ENCODE measurements around the gene EID2. TPM values are rescaled to one million over a fixed set of nuclear protein-coding genes. Genes with fewer than 3 reads are reported as not detected.

EID2 gene
- total RNA-seq, 1 donor from 2014 or later: 15.8 TPM

DNA sequence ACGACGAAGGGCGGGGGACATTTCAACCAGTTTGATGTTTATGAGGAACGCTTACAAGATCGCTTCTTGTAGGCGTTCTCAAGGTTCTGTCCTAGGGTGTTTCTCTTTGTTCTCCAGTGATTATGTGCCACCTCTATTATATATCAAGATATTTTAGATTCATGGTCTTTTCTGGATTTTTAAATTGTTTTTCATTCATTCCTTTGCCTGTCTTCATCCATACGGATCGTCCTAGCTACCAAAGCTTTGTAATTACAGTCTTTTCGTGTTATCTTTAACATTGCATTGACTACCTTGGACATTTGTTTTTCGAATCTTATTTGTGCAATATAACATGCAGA lies 342 bp upstream of the EID2 start:
- intact Hi-C loops (cut with micrococcal nuclease): loop anchor here (5.0 kb wide), 1 partner anchor 307 kb away; the partner anchor contains the start of gene FBL

DNA sequence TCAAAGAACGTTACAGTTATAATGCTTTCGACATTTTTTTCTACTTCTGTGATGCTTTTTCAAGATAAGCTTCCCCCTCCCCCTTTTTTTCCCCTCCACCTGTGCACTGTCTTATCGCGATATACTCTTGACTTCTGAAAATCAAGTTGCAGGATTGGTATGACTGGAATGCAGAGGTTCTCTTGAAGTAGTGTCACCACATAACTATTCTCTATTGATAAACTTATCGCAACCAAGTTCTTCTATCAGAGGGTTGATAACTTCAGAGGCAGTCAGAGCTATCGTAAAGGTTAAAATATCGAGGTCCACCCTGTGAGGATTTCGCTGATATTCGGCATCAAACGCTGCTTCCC lies 820 bp downstream of the EID2 start:
- intact Hi-C loops (cut with micrococcal nuclease): loop anchor here (10.0 kb wide), 1 partner anchor 414 kb away; the partner anchor contains the start of gene PAK4

DNA sequence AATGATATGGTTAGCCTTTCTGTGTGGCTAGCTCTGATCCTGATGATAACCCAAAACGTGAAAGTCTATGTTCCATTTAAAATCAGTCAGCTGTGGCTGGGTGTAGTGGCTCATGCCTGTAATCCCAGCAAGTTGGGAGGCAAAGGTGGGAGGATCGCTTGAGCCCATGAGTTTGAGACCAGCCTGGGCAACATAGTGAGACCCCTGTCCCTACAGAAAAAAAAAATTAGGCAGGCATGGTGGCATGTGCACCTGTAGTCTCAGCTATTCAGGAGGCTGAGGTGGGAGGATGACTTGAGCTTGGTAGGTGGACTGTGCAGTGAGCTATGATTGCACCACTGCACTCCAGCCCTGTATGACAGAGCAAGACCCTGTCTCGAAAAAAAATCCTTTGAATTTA lies 6.2 kb downstream of the EID2 start:
- intact Hi-C loops (cut with micrococcal nuclease): loop anchor here (2.0 to 10.0 kb wide), 3 partner anchors 53 to 409 kb away; partner anchors contain the start of genes PAK4 and TIMM50

DNA sequence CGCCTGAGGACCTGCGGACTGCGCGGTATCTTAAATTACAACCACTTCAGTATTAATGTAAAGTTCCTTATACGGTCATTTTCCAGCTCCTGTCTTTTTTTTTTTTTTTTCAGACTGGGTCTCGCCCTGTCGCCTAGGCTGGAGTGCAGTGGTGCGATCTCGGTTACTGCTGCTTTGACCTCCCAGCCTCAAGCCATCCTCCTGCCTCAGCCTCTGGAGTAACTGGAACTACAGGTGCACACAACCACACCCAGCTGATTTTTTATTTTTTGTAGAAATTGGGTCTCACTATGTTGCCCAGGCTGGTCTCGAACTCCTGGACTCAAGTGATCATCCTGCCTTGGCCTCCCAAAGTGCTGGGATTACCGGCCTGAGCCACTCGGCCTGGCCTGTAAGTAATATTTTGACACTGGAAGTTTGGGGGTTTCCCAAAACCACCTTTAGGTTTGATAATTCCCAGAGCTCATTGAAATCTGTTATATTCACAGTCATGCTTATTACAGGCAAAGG lies 6.9 kb downstream of the EID2 start:
- intact Hi-C loops (cut with micrococcal nuclease): loop anchor here (2.0 to 10.0 kb wide), 3 partner anchors 52 to 408 kb away; partner anchors contain the start of genes PAK4 and TIMM50

DNA sequence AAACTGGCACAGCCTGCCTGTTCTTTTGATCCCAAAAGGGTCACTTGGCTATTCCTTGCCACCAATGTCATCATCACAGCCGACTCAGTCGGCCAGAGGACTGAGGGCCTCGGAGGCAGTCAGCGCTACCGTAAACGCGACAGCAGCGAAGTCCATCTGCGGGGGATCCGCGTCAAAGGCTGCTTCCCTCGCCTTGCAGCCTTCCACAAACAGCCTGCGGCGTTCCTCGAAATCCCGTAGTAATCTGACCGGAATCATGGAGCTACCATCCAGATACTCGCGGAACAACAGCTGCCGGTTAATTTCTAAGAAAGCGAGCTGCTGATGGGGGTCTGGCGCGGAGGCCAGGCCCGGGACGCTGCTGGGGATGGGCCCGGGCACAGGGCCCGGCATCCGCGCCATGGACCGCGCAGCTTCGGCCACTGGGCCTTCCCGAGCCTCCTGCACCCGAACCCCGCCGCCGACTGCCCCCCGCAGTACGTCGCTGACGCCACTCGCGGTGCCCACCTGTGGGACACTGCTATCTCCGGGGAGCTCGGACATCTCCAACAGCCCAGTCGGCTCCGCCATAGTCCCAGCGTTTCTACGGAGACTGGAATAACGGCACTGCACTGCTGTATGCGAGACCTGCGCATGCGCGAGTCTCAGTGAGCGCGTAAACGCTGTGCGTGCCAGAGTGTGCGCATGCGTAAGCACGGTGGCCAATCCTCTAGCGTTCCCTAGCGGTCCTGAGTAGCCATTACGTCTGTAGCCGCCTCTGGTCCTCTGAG lies 7.5 kb downstream of the EID2 start, which contains the start of gene EID2B:
TSS of gene EID2B (minus strand) at position 620 of the 770 bp plus-strand sequence. CDS start at position 570, 50 bp downstream.
- intact Hi-C loops (cut with micrococcal nuclease): loop anchor here (1.0 to 10.0 kb wide), 7 partner anchors 29 to 408 kb away; partner anchors contain the start of genes PAK4, PLEKHG2 and TIMM50

DNA sequence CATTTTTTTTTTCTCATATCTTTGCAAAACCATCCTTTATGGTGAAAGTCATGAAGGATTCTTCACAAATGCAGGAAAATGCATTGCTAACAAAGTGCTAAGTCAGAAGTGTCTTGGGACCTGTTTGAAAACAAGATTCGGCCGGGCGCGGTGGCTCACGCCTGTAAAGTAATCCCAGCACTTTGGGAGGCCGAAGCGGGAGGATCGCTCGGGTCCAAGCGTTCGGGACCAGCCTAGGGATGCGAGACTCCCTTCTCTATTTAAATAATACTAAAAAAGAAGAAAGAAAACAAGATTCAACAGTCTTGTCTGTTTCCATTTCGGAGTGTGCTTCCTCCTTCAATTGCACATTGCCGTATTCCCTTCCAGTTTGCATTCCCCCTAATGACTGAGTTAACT lies 8.1 kb downstream of the EID2 start:
- intact Hi-C loops (cut with micrococcal nuclease): loop anchor here (1.0 to 10.0 kb wide), 7 partner anchors 29 to 407 kb away; partner anchors contain the start of genes PAK4, PLEKHG2 and TIMM50

DNA sequence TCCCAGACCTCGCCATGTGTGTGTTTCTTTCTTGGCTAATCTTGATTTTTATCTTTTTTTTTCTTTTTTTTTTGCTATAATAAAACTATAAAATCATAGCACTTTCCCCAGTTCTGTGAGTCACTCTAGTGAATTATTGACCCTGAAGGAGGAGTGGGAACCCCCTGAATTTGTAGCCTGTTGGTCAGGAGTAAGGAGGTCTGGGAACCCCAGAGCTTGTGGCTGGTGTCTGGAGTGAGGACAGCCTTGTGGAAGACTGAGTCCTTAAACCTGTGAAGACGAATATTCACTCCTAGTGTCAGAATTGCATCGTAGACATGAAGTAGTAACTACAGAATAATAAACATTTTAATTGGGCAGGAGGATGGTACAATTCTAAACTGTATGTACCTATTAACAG lies 14.8 kb downstream of the EID2 start:
- intact Hi-C loops (cut with micrococcal nuclease): no loop called here

DNA sequence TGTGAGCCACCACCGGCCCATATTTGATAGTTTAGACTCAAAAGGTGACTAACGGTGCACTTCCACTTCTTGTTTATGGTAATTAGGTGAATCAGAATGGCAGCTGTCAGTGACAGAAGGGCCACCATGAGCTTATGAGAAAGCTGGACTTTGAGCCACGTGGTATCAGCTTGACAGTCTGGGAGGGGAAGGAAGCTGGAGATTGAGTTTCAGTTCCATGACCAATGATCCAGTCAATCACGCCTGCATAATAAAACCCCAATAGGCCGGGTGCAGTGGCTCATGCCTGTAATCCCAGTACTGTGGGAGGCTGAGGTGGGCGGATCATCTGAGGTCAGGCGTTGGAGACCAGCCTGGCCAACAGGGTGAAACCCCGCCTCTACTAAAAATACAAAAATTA lies 15.5 kb downstream of the EID2 start:
- intact Hi-C loops (cut with micrococcal nuclease): no loop called here

DNA sequence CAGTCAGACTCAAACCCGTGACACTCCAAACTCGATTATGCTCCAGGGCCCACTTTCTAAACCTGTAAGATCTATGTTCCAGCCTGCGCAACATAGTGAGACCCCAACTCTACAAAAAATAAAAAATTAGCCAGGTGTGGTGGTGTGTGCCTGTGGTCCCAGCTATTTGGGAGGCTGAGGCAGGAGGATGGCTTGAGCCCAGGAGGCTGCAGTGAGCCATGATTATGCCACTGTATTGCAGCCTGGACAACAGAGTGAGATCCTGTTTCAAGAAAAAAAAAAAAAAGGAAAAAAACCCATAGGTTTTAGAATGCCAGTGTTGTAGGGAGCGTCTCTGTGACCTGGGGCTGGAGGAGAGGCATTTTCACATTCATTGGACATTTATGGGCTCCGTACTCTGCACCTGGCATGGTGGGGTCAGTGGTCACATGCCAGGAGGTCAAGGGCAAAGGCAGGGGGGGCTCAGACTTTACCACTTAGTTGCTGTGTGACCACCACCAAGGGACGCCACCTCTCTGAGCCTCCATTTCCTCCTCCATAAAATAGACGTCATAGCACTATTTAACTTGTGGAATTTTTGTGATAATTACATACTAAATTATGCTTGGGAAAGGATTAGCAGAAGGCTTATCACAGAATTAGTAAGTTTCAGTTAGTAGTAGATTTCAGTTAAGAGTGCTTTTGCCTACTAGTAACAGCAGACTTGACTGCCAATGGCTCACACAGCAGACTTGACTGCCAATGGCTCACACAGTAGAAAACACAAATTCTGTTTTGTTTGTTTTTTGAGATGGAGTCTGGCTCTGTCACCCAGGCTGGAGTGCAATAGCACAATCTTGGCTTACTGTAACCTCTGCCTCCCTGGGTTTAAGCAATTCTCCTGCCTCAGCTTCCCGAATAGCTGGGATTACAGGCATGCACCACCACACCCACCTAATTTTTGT lies 19.1 kb downstream of the EID2 start:
- intact Hi-C loops (cut with micrococcal nuclease): no loop called here

DNA sequence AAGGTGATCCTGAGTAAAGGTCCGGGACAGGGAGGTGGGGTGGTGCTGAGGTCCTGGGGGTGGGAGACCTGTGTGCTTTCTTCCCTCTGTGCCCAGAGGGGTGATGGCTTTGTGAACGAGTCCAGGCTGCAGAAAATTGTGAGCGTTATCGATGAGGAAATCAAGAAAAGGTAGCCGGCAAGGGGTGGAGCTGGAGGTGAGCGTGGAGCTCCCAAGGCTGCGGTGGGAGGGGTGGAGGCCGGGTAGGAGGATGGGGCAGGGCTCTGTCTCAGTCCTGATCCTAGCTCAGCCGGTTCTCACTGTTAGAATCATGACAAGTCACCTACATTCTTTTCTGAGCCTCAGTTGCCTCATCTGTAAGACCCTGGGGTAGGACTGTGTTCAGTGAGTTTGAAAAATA lies 21.0 kb downstream of the EID2 start:
- intact Hi-C loops (cut with micrococcal nuclease): no loop called here

DNA sequence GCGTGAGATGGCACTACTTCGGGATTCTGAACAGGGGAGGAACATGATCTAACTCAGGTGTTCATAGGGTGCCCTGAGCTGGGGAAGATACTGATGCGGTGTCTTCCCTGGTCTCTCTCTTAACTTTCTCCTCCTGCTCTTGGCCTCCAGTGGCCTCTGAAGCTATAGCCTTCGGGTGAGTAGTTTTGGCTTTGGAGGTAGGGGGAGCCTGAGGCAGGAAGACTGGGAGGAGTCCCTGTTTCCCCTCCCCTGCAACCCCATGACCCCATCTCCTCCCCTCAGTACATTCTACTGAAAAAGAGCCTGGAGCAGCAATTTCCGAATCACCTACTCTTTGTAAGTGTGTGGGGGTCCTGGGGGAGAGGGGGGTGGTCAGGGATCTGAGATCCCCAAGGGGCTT lies 21.5 kb downstream of the EID2 start:
- intact Hi-C loops (cut with micrococcal nuclease): no loop called here

DNA sequence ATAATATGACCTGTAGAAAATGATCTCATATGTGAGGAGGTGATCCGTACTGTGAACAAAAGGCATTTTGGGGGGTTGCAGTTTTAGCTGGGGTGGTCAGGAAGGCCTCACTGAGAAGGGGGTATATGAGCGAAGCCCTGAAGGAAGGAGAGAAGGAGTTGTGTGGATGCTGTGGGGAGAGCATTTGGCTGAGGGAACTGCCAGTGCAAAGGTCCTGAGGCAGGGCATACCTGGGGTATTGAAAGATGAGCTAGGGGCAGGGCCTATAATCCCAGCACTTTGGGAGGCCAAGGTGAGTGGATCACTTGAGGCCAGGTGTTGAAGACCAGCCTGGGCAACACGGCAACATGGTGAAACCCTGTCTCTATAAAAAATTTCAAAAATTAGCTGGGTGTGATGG lies 22.5 kb downstream of the EID2 start:
- intact Hi-C loops (cut with micrococcal nuclease): no loop called here

DNA sequence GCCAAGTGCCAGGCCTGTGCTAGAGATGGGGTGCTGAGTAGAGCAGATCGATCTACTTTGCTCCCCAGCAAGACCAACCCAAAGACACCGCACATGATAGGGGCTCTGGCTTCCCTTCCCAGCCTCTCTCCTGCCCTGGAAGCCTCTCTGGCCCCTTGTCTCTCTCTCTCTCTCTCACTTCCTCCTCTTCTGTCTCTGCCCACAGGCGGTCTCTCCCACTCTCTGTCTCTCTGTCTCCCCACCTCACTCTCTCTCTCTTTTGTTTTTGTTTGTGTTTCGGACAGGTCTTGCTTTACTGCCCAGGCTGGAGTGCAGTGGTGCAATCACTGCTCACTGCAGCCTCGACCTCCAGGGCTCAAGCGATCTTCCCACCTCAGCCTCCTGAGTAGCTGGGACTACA lies 23.7 kb downstream of the EID2 start:
- intact Hi-C loops (cut with micrococcal nuclease): no loop called here

DNA sequence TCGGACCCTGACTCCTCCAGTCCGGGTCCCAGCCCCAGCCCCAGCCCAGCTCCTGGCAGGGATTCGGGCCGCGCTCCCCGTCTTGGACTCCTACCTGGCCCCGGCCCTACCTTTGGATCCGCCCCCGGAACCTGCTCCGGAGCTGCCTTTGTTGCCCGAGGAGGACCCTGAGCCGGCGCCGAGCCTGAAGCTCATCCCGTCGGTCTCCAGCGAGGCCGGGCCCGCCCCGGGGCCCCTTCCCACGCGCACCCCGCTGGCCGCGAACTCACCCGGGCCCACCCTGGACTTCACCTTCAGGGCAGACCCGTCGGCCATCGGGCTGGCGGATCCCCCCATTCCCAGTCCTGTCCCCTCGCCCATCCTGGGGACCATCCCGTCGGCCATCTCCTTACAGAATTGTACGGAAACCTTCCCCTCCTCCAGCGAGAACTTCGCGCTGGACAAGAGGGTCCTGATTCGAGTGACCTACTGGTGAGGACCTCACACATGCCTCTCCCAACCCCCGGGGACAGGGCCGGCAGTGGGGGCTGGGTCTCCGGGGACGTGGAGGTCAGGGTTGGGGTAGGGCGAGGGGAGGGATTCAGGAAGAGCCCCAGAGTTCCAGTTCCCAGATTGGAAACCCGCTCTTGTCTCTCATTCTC lies 24.3 kb downstream of the EID2 start:
- intact Hi-C loops (cut with micrococcal nuclease): no loop called here

DNA sequence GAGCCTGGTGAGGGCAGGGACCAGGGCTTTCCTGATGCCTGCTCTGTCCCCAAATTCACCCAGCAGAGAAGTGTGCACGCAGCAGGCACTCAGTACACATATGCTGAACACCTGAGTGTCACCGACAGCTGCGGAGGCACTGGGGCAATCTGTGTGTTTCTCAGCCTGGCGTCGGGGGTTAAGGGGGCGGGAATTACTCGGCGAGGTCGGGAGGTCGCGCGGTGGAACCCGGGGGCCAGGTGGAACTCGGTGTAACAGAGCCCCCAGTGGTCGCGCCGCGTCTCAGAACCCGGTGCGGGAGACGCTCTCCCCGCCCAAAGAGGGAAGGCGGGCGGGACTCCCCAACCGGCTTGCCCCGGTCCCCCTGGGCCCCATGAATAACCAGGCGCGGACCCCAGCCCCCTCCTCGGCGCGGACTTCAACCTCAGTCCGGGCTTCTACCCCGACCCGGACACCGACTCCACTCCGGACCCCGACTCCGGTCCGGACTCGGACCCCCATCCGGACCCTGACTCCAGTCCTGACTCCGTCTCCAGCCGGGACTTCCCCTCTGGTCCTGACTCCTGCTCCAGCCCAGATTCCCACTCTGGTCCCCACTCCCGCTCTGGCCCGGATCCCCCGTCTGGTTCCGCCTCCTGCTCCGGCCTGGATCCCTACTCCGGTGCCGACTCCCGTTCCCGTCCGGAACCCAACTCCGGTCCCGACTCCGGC lies 25.0 kb downstream of the EID2 start, which contains the start of gene SELENOV:
TSS of gene SELENOV (plus strand) at position 300 of the 711 bp plus-strand sequence. CDS start at position 374, 74 bp downstream.
- intact Hi-C loops (cut with micrococcal nuclease): no loop called here

DNA sequence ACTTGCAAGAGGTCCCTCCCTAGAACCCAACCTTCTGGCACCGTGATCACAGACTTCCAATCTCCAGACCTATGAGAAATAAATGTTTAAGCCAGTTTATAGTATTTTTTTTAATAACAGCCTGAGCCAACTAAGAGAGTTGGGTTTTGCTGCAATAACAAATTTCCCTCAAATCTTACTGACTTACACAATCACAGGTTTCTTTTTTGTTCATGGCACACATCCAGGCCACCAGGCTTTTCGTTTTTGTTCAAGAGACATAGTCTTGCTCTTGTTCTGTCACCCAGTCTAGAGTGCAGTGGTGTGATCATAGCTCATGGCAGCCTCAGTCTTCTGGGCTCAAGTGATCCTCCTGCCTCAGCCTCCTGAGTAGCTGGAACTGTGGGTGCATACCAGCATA lies 27.0 kb downstream of the EID2 start:
- intact Hi-C loops (cut with micrococcal nuclease): no loop called here

DNA sequence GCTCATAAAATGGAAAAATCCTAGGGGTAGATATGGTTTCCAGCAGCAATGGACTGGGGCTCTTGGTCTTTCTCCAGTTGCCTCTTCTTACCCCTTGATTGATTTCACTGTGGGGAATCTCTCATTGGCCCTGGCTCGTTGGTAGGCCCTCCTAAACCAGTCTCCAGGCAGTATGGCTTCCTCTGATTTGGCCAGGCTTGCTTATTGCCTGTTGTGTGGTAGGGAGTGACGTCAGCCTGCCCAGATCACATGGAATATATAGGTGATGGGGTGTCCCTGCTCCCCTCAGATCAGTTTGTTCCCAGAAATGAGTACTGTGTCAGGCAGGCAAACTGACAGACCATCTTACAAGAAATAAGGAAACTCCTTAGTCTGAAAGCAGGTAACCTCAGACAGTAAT lies 30.7 kb downstream of the EID2 start:
- intact Hi-C loops (cut with micrococcal nuclease): no loop called here

DNA sequence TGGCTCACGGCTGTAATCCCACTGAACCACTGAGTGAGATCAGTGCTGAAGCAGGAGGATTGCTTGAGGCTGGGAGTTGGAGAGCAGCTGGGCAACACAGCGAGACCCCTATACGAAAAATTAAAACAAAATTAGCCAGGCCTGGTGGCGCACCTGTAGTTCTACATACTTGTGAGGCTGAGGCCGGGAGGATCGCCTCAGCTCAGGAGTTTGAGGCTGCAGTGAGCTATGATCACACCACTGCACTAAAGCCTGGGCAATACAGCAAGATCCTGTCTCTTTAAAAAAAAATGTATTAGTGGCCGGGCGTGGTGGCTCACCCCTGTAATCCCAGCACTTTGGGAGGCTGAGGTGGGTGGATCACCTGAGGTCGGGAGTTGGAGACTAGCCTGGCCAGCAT lies 31.3 kb downstream of the EID2 start:
- intact Hi-C loops (cut with micrococcal nuclease): no loop called here

DNA sequence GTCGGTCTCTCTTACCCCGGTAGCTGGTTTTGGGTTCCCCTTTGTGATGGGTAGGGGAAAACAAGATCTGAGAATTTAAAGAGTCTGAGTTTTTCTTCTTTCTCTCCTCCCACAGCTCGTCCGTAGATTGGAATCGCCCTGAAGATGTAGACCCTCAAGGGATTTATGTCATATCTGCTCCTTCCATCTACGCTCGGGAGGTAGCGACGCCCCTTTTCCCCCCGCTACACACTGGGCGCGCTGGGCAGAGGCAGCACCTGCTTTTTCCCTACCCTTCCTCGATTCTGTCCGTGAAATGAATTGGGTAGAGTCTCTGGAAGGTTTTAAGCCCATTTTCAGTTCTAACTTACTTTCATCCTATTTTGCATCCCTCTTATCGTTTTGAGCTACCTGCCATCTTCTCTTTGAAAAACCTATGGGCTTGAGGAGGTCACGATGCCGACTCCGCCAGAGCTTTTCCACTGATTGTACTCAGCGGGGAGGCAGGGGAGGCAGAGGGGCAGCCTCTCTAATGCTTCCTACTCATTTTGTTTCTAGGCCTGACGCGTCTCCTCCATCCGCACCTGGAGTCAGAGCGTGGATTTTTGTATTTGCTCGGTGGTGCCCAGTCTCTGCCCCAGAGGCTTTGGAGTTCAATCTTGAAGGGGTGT lies 32.1 kb downstream of the EID2 start:
- intact Hi-C loops (cut with micrococcal nuclease): no loop called here

Measured in T-helper 2 cell treated with Interferon-gamma antibody and Interleukin-4, amounts not matched to agents 100 ng/mL and 5 ng/mL, for 36 hours (primary cell).